WTC11 (cell line): Measurements from ENCODE around the gene CDYL. TPM values are rescaled to one million over a fixed set of nuclear protein-coding genes. Genes with fewer than 3 reads are reported as not detected.

Experiments
- total RNA-seq: library from RNA; stranded (reverse); gene quantifications from 3 replicates; pipeline ENCODE4 v1.2.3, GENCODE V29; 2021

The CDYL gene
- total RNA-seq, 1 experiment from 2014 or later, result 92.0 TPM

Other genes with a start within 250 kb of the CDYL start
- 10.1 to 12.2 TPM (median 10.9 TPM) in 3 replicates for gene RPP40, start 227.6 kb downstream of the CDYL start, total RNA-seq